ENCODE measurements around the gene KLHDC9.
A peak's percentile ranks its signal among the peaks of the same experiment; 100 is the strongest.

The KLHDC9 gene

DNA sequence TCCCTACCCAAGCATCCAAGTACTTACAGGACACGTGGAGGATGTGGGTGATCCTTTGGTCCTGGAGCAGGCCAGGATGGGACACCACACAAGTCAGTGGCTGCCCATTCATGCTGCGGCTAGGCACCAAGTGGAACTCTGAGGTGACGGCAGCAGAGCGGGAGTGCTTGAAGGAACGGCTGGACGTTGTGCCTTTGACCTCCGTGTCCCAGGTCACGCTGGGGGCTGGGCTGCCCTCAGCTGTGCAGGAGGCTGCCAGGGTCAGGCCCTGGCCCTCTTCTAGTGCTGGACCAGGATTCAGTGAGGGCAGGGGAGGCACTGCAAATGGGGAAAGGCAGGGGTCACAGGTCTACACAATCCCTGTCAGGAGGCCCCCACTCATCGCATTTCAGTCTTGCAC is 20.7 kb upstream of the KLHDC9 start:
- no peak for TF ChIP-seq CTCF (IDR thresholded peaks at IDR 0.05; ENCODE audit: low read length, missing control alignments)
- no peak overlapping the region for H3K4me3 ChIP-seq (replicated peaks; ENCODE audit: low read depth, low read length)
- no peak for DNase-seq (ENCODE audit: low read depth)

DNA sequence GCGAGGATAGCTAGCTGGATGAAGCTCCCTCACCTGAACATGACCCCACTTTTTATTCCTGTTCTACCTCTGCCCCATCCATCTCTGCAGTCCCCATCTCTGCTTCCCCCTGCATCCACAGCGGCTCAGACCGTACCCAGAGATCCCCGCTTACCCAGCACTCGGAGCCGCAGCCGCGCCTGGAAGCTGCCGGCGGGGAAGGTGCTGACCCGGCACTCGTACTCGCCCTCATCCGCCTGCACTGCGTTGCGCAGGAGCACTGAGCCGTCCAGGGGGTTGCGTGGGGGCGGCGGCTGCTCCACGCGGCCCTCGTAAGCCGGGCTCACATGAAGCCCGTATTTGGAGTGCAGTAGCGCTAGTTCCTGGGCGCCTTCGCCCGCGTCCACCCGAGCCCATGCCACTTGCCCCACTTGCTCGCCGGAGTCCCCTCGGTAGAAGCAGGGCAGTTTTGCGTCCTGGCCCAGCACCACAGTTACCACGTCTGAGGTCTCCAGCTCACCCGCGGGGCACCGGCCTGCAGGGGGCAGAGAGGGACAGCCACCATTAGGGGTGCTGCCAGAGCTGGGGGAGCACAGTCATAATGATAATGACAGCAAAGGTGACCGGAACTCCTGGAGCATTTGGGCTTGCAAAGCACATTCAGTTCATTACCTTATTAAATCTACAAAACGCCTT is 18.6 kb upstream of the KLHDC9 start:
- no peak for TF ChIP-seq CTCF (IDR thresholded peaks at IDR 0.05; ENCODE audit: low read length, missing control alignments)
- no peak overlapping the region for H3K4me3 ChIP-seq (replicated peaks; ENCODE audit: low read depth, low read length)

GRCh38 chr1:161080441-161081405 is 17.4 kb upstream of the KLHDC9 start:
- no peak for TF ChIP-seq CTCF (IDR thresholded peaks at IDR 0.05; ENCODE audit: low read length, missing control alignments)
- no peak overlapping the region for H3K4me3 ChIP-seq (replicated peaks; ENCODE audit: low read depth, low read length)
- DNase-seq (ENCODE audit: low read depth): peak; percentile 38

More for the DNA sequence above, 18.6 kb upstream of the KLHDC9 start:
- no peak for DNase-seq (ENCODE audit: low read depth)

- no peak overlapping the region for H3K4me3 ChIP-seq (replicated peaks; ENCODE audit: low read depth, low read length)
- TF ChIP-seq CTCF (IDR thresholded peaks at IDR 0.05; ENCODE audit: low read length, missing control alignments): no peak
- no peak for DNase-seq (ENCODE audit: low read depth)
These were observed 16.6 kb upstream of the KLHDC9 start for GRCh38 chr1:161081519-161081918.

- no peak for DNase-seq (ENCODE audit: low read depth)
- no peak for TF ChIP-seq CTCF (IDR thresholded peaks at IDR 0.05; ENCODE audit: low read length, missing control alignments)
- no peak overlapping the region for H3K4me3 ChIP-seq (replicated peaks; ENCODE audit: low read depth, low read length)
These were observed 15.7 kb upstream of the KLHDC9 start for GRCh38 chr1:161082483-161082882.

GRCh38 chr1:161082996-161083747 is 15.0 kb upstream of the KLHDC9 start:
- no peak overlapping the region for H3K4me3 ChIP-seq (replicated peaks; ENCODE audit: low read depth, low read length)
- peak; percentile 89 for DNase-seq (ENCODE audit: low read depth)
- TF ChIP-seq CTCF (IDR thresholded peaks at IDR 0.05; ENCODE audit: low read length, missing control alignments): no peak
